Stimulated activated CD8-positive, alpha-beta memory T cell treated with anti-CD3 and anti-CD28 coated beads, Interleukin-15, amount 100 ng/mL, for 24 hours (primary cell): ENCODE measurements around the gene HERC2.

ENCODE experiments used
- DNase-seq: peaks from one replicate; pipeline ENCODE4 v3.0.0-alpha.2; 2020; ENCODE audit warnings: low read depth

Gene HERC2

DNA sequence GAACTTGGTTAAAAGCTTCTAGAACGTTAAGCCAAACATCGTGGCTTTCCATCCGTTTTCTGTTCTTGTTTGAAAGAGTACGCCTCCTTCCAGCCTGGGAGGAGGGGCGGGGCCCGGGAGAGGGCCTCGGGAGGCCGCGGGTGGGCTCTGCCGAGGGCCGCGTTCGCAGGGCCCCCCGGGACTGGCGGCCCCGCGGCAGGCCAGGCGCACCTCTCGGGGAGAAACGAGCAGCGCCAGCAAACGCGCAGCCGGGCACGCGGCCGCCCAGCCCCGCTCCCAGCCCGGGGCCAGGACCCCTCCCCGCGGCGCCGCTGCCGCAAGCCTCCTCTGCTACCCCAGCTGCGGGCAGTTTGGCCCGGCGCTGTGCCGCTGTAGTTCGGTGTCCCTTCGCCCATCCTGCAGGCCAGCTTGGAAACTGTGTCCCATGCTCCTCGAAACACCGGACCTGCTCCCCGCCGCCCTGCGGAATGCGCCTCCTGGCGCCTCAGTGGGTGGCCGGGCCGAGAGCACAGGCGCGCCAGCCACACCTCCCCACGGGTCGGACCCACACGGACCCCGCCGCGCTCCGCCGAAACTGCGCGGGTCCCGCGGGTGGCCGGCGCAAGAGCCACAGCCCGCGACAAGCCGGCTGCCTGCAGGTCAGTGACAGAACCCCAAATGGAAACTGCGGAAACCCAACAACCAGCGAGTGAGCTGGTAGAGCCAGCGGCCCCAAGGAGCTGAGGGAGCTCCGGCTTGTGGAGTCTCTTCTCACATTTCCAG, 225.1 kb downstream of the HERC2 start:
- DNase-seq = no peak

GRCh38 chr15:28096411-28096669, 225.6 kb downstream of the HERC2 start:
- no peak for DNase-seq

GRCh38 chr15:28094732-28095521, 227.1 kb downstream of the HERC2 start:
- no peak for DNase-seq

DNA sequence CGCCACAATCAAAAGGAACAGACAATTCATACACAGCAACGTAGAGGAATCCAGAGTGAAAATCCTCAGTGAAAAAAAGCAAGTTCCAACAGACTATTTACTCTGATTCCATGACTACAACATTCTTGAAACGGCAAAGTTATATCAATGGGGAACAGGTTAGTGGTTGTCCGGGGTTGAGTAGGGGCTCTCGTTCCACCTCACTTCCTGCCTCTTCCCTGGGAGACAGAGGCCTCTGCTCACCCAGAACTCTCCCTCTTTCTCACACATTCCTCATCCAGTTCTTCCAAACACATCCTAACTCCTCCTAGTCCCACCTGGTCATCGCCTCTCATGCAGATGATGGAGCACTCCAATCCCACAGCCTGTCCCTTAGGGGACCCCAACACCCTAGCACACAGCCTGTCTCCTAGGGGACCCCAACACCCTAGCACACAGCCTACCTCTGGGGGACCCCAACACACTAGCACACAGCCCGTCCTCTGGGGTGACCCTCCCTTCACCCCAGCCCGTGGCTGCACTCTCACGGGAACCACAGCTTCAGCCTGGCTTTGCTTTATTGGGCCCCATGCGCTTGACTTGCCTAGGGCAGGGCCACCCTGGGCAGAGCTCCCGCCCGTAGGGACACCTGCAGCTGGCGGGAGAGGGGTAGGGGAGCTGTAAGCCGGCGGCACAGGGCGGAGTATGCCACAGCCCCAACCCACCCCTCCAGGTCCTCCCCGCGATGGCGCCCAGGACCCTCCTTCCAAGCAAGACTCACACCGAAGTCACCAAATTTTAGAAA, 228.0 kb downstream of the HERC2 start:
- no peak for DNase-seq

DNA sequence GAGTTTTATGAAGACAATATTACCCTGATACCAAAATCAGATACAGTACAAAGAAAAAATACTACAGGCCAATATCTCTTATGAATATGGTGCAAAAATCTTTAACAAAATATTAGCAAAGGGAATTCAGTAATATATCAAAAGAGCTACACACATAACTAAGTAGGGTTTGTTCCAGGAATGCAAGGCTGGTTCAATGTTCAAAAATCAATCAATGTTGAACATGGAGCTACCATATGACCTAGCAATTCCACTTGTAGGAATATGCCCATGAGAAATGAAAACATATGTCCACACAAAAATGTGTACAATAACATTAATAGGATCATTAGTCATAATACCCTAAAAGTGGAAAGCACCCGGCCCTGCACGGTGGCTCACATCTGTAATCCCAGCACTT, 230.7 kb downstream of the HERC2 start:
- DNase-seq = no peak

- no peak for DNase-seq
Measured at GRCh38 chr15:28086175-28086703, 235.7 kb downstream of the HERC2 start.

DNA sequence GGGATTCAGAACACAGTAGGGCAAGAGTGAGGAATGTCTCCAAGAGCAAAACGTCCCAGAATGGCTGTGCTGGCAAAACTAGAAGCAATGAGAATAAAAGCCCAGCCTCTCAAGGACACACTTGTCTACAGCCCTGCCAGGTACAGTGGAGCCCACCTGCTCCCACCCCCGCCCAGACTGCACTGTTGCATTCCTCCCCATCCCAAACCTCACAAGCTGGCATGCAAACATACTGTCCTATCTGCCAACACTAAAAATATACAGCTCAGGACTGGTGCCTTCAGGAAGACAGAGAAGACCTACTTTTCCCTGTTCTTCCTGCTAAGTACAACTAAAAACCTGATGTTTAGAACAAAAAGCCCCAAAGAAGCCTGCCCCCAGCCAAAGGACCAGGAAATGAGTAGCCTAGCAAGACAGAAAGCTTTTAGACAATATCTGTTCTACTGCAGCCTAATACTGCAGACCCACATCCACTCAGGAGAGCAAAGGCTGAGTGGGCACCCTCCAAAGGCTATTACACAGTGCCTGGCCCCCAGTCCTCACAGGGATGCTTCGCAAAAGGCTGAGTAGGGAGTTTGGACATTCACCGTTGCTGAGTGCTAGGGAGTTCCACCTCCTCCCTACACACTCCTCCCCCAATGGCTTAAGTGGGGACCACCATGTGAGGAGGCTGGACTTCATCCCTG, 236.3 kb downstream of the HERC2 start:
- DNase-seq = no peak

DNA sequence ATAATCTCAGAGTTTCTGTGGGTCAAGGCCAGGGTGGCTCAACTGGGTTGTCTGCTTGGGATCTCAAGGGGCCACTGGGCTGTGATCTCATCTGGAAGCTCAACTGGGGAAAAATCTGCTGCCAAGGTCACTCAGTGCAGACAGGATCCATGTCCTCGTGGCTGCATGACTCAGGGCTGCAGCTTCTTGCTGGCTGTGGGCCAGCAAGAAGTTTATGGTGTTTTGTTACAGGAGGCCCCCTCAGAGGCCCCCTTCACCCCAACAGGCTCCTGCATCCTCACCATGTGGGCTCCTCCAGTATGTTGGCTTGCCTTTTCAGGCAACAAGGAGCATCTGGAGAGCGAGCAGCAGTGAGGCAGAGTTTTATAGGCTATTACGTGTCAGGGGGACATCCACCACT, 237.4 kb downstream of the HERC2 start:
- DNase-seq = no peak

DNA sequence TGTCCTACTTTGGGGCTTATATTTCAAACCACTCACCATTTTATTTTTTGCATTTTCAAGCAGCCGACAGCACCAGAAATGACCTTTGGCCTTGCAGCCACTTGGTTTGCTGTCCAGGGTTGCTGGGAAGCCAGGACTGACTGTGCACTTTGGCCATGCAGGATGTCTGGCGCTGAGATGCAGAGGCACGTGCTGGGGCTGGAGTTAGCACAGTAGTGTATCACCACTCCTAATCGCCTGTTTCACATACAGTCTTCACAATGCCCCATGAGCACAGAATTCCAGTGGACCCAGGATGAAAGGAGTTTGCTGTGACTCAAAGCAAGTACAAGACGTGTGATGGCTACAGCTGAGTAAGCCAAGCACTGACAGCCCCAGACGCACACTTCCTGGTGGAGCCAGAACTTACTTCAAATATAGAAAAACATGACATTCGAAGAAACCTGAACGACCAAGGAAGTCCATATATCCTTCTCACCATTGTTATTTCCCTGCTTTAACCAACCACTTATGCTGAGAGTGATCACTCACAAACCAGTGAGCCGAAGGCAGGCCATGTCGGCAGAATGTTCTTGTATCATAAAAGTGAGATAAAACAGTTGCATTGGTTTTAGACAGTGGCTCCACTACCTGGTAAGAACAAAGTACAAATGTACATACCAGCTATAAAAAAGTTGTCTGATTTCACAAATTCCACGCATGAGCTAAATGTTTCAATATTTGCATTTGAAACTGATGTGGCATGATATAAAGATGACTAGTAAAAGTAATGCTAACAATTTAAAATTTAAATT, 238.9 kb downstream of the HERC2 start:
- DNase-seq = no peak

DNA sequence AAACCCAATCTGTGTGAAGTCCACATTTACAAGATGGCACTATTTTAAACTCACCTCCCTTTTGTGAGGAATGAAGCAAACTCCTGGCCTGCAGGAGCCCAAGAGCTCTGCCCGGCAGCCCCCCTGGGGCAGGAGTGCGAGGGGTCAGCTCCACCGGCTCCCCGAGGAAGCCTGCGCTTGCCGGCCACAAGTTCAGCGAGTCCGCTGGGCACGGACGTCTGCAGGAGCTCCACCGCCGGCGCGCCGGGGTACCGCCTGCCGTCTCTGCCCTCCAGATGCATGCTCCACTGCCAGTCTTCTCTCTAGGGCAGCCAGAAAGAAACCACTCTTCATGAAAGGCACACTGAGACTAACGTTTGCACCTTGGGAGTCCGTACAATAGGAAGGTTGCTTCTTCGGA, 240.4 kb downstream of the HERC2 start:
- no peak for DNase-seq

- DNase-seq = no peak
Measured at GRCh38 chr15:28080386-28080785, 241.6 kb downstream of the HERC2 start.

DNA sequence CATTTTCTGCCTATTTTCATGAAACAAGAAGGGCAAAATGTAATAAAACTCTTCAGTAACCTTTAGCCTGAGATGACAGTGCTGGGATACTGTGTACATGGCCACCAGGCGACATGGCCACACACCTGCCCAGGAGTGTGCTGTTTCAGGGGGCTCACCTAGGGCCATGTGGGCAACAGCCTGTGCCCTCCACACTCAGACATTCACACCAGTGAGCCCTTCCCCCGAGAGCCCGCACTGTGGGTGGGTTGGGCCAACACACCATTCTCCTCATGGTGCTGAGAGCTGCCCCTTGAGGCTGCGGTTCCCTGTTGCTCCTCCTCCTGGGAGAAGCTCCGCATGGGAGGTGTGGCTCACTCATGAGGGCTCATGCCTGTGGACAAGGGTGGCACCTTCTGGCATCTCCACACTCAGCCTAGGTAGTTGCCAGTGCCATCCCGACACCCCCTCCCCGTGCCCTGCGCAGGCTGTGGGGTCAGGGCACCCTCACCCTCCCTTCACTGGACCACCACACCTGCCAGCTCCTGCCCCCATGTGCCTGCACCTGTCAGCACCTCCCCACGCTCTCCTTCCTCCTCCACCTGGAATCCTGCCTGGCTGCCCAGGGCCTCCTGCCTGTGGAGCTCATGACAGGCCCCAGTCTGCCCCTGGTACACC, 242.5 kb downstream of the HERC2 start:
- DNase-seq = no peak

DNA sequence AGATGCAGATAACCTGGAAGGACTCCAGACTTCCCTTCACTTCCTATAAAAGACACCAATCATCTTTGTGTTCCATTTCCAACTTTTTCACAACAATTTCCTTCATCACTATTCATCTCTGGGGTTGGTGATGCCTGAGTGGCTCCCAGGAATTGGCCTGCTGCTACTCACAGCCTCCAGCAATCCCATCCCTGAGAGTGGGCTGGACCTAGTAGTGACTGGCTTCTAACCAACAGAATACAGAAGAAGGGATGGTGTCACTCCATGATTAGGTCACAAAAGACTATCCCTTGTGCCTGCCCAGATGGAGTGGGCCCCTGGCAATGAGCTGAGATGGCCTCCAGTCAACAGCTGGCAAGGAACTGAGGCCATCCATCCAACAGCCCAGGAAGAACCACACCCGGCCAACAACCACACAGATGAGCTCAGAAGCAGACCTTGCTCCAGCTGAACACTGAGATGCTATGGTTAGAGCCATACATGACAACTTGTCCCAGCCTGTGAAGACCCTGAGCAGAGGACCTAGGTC, 243.7 kb downstream of the HERC2 start:
- DNase-seq = no peak

GRCh38 chr15:28075573-28075972, 246.4 kb downstream of the HERC2 start:
- no peak for DNase-seq

DNA sequence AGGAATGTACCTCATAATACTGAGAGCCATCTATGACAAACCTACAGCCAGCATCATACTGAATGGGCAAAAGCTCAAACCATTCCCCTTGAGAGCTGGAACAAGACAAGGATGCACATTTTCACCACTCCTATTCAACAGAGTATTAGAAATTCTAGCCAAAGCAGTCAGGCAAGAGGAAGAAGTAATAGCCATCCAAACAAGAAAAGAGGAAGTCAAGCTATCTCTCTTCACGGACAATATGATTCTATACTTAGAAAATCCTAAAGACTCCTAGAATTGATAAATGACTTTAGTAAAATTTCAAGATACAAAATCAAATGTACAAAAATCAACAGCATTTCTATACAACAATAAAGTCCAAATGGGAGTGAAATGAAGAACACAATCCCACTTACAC, 253.0 kb downstream of the HERC2 start:
- DNase-seq = no peak

- DNase-seq = no peak
Measured at GRCh38 chr15:28066231-28066630, 255.7 kb downstream of the HERC2 start.
